Activated T-cell treated with anti-CD3 and anti-CD28 coated beads for 48 hours (primary cell): ENCODE data around the gene CYP2C18.
"Not testable (repeated sequence)": the region's sequence is repeated elsewhere in the genome, so short reads cannot be mapped to it uniquely, and the experiment has no call there.

Experiments
- DNase-seq: peaks from one replicate; pipeline ENCODE4 v3.0.0-alpha.2; 2020; ENCODE audit warnings: low read depth

CYP2C18 gene

DNA sequence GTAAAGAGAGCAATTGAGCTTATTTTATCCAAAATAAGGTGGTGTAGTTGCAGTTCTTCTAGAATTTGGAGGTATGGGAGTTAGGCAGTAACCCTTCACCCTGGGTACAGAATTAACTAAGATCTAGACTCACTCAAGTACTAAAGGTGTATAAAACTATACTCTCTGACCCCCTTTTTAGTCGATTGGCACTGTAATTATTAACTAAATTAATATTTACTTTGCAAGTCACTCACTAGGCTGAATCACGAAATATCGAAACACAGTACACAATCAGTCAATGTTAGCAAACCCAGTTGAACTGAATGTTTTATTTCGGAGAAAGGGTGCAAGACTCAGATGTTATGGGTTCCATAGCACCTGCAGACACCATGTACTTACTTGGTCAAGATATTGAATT, 64.3 kb downstream of the CYP2C18 start:
- no peak for DNase-seq

- DNase-seq: no peak
Measured at GRCh38 chr10:94757916-94758315, 74.4 kb downstream of the CYP2C18 start.

- no peak for DNase-seq
Measured at GRCh38 chr10:94760586-94761178, 77.2 kb downstream of the CYP2C18 start.

GRCh38 chr10:94762393-94762792, 78.9 kb downstream of the CYP2C18 start, which contains the start of gene CYP2C19:
TSS of gene CYP2C19 (plus strand) at chr10:94762681. CDS start at chr10:94762706, 25 bp downstream.
- DNase-seq: no peak

GRCh38 chr10:94775425-94775824, 91.9 kb downstream of the CYP2C18 start:
- not testable (repeated sequence) for DNase-seq

DNA sequence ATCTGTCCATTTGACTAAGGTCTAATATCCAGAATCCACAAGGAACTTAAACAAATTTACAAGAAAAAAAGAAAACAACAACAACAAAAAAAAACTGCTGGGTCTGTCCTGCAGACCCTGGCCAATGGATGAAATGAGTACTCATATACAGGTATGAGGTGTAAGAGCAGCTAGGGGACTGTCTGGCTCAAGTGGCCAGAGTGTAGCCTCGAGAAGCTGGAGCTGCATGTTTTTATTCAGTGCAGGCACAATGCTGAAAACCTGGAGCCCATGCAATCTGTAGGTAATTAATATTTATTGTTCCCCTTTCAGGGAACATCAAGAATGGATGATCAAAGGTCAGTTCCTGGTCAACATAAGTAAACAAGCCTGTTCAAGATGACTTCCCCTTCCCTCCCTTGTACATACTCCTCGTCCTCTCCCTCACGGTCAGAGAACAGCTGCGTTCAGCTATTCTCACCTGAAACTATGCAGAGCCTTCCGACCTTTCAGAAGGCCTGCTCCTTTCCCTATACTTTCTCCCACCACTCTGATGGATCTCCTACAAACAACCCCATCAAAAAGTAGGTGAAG, 94.4 kb downstream of the CYP2C18 start:
- DNase-seq: no peak

GRCh38 chr10:94780844-94781243, 97.3 kb downstream of the CYP2C18 start:
- DNase-seq: no peak

DNA sequence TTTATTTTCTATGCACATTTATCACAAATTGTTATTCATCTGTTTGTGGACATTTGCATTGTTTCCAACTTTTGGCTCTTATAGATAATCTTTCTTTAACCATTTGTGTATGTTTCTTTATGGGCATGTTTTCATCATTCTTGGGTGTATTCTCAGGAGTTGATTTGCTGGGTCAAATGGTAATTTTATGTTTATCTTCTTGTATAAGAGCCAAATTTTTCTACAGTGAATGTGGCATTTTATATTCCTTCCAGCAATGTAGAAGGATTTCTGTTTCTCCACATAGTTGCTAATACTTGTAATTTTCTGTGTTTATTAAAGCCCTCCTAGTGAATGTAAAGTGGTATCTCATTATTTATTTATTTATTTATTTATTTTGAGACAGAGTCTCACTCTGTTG, 100.7 kb downstream of the CYP2C18 start:
- DNase-seq: no peak

DNA sequence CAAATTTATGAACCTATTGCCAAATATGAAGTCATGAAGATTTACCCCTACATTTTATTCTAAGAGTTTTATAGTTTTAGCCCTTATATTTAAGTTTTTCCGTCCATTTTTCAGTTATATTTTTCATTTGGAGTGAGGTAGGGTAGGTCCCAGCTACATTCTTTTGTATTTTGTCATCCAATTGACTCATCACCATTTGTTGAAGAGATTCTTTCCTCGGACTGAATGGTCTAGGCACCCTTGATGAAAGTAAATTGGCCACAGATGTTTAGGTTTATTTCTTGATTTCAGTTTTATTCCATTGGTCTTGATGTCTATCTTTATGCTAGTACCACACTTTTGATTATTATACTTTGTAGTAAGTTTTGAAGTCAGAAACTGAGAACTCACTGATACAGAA, 101.7 kb downstream of the CYP2C18 start:
- DNase-seq: no peak
